ENCODE data around the gene PPP4C. TPM values are rescaled to one million over a fixed set of nuclear protein-coding genes. Genes with fewer than 3 reads are reported as not detected.
"Not testable (repeated sequence)": the region's sequence is repeated elsewhere in the genome, so short reads cannot be mapped to it uniquely, and the experiment has no call there.

The PPP4C gene
- polyA plus RNA-seq, 3 donors from 2014 or later = 244 to 365 (median 317) TPM

- Mint-ChIP-seq H3K27ac (peak overlapping the region; percentile 12 to 91 (median 85)), H3K4me1 (peaks cover 31 to 33% of the 10 kb centered on the region in 2 donors), H3K4me3 (peak overlapping the region; percentile 18 to 69 (median 57))
Observed at GRCh38 chr16:30120340-30121105, 44.7 kb downstream of the PPP4C start.

GRCh38 chr16:30121741-30122571, 46.2 kb downstream of the PPP4C start:
- Mint-ChIP-seq H3K9me3 (no peaks in the 10 kb centered on the region), H3K4me1 (peaks cover 31 to 33% of the 10 kb centered on the region in 2 donors), H3K27ac (peak overlapping the region; percentile 31 to 88 (median 70)), H3K4me3 (peak overlapping the region; percentile 83 to 92 (median 85)), H3K36me3 (peaks cover 0 to 6% (median 2%) of the 10 kb centered on the region in 3 donors), H3K27me3 (ENCODE audit: low read depth in 3 of 3) (peaks cover 0 to 4% (median 0%) of the 10 kb centered on the region in 3 donors)
- no peak for DNase-seq

More at GRCh38 chr16:30120340-30121105, 44.7 kb downstream of the PPP4C start:
- peaks cover 0 to 6% (median 4%) of the 10 kb centered on the region in 3 donors for H3K36me3 Mint-ChIP-seq
- DNase-seq = peak in 1 of 3 donors; percentile 13
- no peaks in the 10 kb centered on the region for H3K9me3 Mint-ChIP-seq
- peaks cover 0 to 4% (median 0%) of the 10 kb centered on the region in 3 donors for H3K27me3 Mint-ChIP-seq (ENCODE audit: low read depth in 3 of 3)

GRCh38 chr16:30122604-30123160, 46.9 kb downstream of the PPP4C start:
- Mint-ChIP-seq H3K27me3 (ENCODE audit: low read depth in 3 of 3) (peaks cover 0 to 4% (median 0%) of the 10 kb centered on the region in 3 donors), H3K9me3 (no peaks in the 10 kb centered on the region), H3K4me1 (peaks cover 31 to 33% of the 10 kb centered on the region in 2 donors), H3K36me3 (peaks cover 0 to 6% (median 0%) of the 10 kb centered on the region in 3 donors), H3K27ac (peak overlapping the region; percentile 34 to 85 (median 71)), H3K4me3 (peak overlapping the region; percentile 83 to 92 (median 85))
- no peak for DNase-seq

GRCh38 chr16:30124985-30125379, 49.2 kb downstream of the PPP4C start:
- Mint-ChIP-seq H3K27me3 (ENCODE audit: low read depth in 3 of 3) (peaks cover 0 to 4% (median 0%) of the 10 kb centered on the region in 3 donors), H3K4me3 (peak overlapping the region in 1 of 5 donors; percentile 69), H3K9me3 (no peaks in the 10 kb centered on the region), H3K4me1 (peaks cover 22 to 24% of the 10 kb centered on the region in 2 donors), H3K36me3 (no peaks in the 10 kb centered on the region), H3K27ac (no peak overlapping the region)
- no peak for DNase-seq

GRCh38 chr16:30125690-30126089, 49.9 kb downstream of the PPP4C start:
- H3K4me1 Mint-ChIP-seq = peaks cover 17 to 21% of the 10 kb centered on the region in 2 donors
- not testable (repeated sequence) for H3K9me3 Mint-ChIP-seq; DNase-seq; H3K36me3 Mint-ChIP-seq; H3K4me3 Mint-ChIP-seq; H3K27ac Mint-ChIP-seq; H3K27me3 Mint-ChIP-seq (ENCODE audit: low read depth in 3 of 3)

- H3K4me3 Mint-ChIP-seq = no peak overlapping the region
- peaks cover 4 to 12% of the 10 kb centered on the region in 2 donors for H3K4me1 Mint-ChIP-seq
- peaks cover 0 to 6% (median 3%) of the 10 kb centered on the region in 6 donors for H3K9me3 Mint-ChIP-seq
- H3K27me3 Mint-ChIP-seq (ENCODE audit: low read depth in 3 of 3) = peaks cover 0 to 6% (median 4%) of the 10 kb centered on the region in 3 donors
- H3K27ac Mint-ChIP-seq = no peak overlapping the region
- no peak for DNase-seq
- H3K36me3 Mint-ChIP-seq = peaks cover 0 to 4% (median 3%) of the 10 kb centered on the region in 3 donors
Observed at GRCh38 chr16:30127993-30128392, 52.2 kb downstream of the PPP4C start.

GRCh38 chr16:30131869-30132475, 56.2 kb downstream of the PPP4C start:
- Mint-ChIP-seq H3K27ac (peak overlapping the region in 1 of 6 donors; percentile 57), H3K4me1 (peaks cover 4 to 10% of the 10 kb centered on the region in 2 donors), H3K27me3 (ENCODE audit: low read depth in 3 of 3) (peaks cover 0 to 8% (median 6%) of the 10 kb centered on the region in 3 donors), H3K9me3 (peaks cover 0 to 6% (median 3%) of the 10 kb centered on the region in 6 donors), H3K36me3 (peaks cover 0 to 4% (median 3%) of the 10 kb centered on the region in 3 donors), H3K4me3 (peak overlapping the region in 1 of 5 donors; percentile 10)
- no peak for DNase-seq

- Mint-ChIP-seq H3K4me1 (peaks cover 4 to 10% of the 10 kb centered on the region in 2 donors), H3K36me3 (peaks cover 0 to 4% (median 3%) of the 10 kb centered on the region in 3 donors), H3K27me3 (ENCODE audit: low read depth in 3 of 3) (peaks cover 0 to 8% (median 6%) of the 10 kb centered on the region in 3 donors), H3K9me3 (peaks cover 0 to 6% (median 3%) of the 10 kb centered on the region in 6 donors), H3K27ac (no peak overlapping the region), H3K4me3 (no peak overlapping the region)
- no peak for DNase-seq
Observed at GRCh38 chr16:30132591-30132990, 56.8 kb downstream of the PPP4C start.

Other genes with a start within 250 kb of the PPP4C start
- 100 to 1,000 TPM in 2 of 3 donors, 10 to 100 TPM in 1; 77.6 to 115 (median 110) TPM for gene CDIPT, start 212.8 kb upstream of the PPP4C start, polyA plus RNA-seq
- not detected for gene SEZ6L2, start 176.4 kb upstream of the PPP4C start, polyA plus RNA-seq
- gene ASPHD1, start 175.5 kb upstream of the PPP4C start, polyA plus RNA-seq = not detected
- 10 to 100 TPM in 1 of 3 donors, 1 to 10 TPM in 2; 3.5 to 13.8 (median 9.2) TPM for gene KCTD13, start 149.8 kb upstream of the PPP4C start, polyA plus RNA-seq
- gene TMEM219, start 113.9 kb upstream of the PPP4C start, polyA plus RNA-seq = 100 to 1,000 TPM; 157 to 243 (median 216) TPM
- 10 to 100 TPM in 1 of 3 donors, 1 to 10 TPM in 2; 2.1 to 10.7 (median 3.0) TPM for gene TAOK2, start 102.1 kb upstream of the PPP4C start, polyA plus RNA-seq
- 10 to 100 TPM; 14.1 to 23.5 (median 18.9) TPM for gene HIRIP3, start 80.4 kb upstream of the PPP4C start, polyA plus RNA-seq
- 1 to 10 TPM; 7.4 to 7.9 (median 7.7) TPM for gene INO80E, start 79.8 kb upstream of the PPP4C start, polyA plus RNA-seq
- gene DOC2A, start 65.0 kb upstream of the PPP4C start, polyA plus RNA-seq = not detected
- gene C16orf92, start 52.8 kb upstream of the PPP4C start, polyA plus RNA-seq = not detected
- gene TLCD3B, start 44.7 kb upstream of the PPP4C start, polyA plus RNA-seq = not detected
- 1,000 to 10,000 TPM in 2 of 3 donors, 100 to 1,000 TPM in 1; 741 to 1,156 (median 1,018) TPM for gene ALDOA, start 10.2 kb upstream of the PPP4C start, polyA plus RNA-seq
- gene TBX6, start 15.9 kb downstream of the PPP4C start, polyA plus RNA-seq = not detected
- gene YPEL3, start 20.2 kb downstream of the PPP4C start, polyA plus RNA-seq = 100 to 1,000 TPM; 248 to 354 (median 284) TPM
- gene GDPD3, start 37.5 kb downstream of the PPP4C start, polyA plus RNA-seq = not detected
- 1 to 10 TPM; 4.3 to 6.4 (median 5.8) TPM for gene MAPK3, start 47.2 kb downstream of the PPP4C start, polyA plus RNA-seq
- 1,000 to 10,000 TPM; 1,282 to 1,713 (median 1,680) TPM for gene CORO1A, start 107.6 kb downstream of the PPP4C start, polyA plus RNA-seq
- 100 to 1,000 TPM; 141 to 239 (median 203) TPM for gene BOLA2B, start 117.7 kb downstream of the PPP4C start, polyA plus RNA-seq
- 100 to 1,000 TPM in 1 of 3 donors, 10 to 100 TPM in 2; 91.2 to 113 (median 99.6) TPM for gene SLX1A, start 117.9 kb downstream of the PPP4C start, polyA plus RNA-seq
- gene SULT1A3, start 123.3 kb downstream of the PPP4C start, polyA plus RNA-seq = 1 to 10 TPM; 1.4 to 3.1 (median 2.7) TPM
- gene NPIPB13, start 172.5 kb downstream of the PPP4C start, polyA plus RNA-seq = under 1 TPM in 1 of 3 donors, not detected in 2; 0.43 TPM

Data from immature natural killer cell (primary cell).